ENCODE results near the gene FSD1L.

GRCh38 chr9:105541838-105542237 is 94.0 kb downstream of the FSD1L start:
- no peak for TF ChIP-seq TAF1 (IDR thresholded peaks at IDR 0.05; ENCODE audit: low read depth, low read length)
- no peak for TF ChIP-seq SPI1 (IDR thresholded peaks at IDR 0.05; ENCODE audit: low read depth, low read length)
- TF ChIP-seq POLR2A (IDR thresholded peaks at IDR 0.05; ENCODE audit: low read depth, low read length) = no peak
- TF ChIP-seq POLR2AphosphoS5 (IDR thresholded peaks at IDR 0.05; ENCODE audit: low read depth, low read length) = no peak
- TF ChIP-seq POU2F2 (IDR thresholded peaks at IDR 0.05; ENCODE audit: low read depth, low read length) = no peak; the same call in 1 of the 2 replicates
